CD14-positive monocyte (primary cell): Measurements from ENCODE around the gene CACNA1B. TPM values are rescaled to one million over a fixed set of nuclear protein-coding genes. Genes with fewer than 3 reads are reported as not detected.

Experiments
- DNase-seq, 3 donors: peaks; one replicate each; pipeline ENCODE4 v3.0.0-alpha.2; 2011 to 2022
- H2AFZ ChIP-seq: 2 replicates; pipeline ENCODE4 v1.6.0; 2012; ENCODE audit warnings: mild to moderate bottlenecking, low read depth, low read length, inconsistent platforms; ENCODE audit not compliant: insufficient read depth, poor library complexity, severe bottlenecking
- H3K27ac ChIP-seq, 2 donors: 1 replicate in 1 of 2; 2 replicates in 1 of 2; pipeline ENCODE4 v1.5.1; 2012 to 2013; ENCODE audit warnings: low read length in 2 of 2, control low read depth in 1 of 2, inconsistent platforms in 1 of 2, low read depth in 1 of 2, mild to moderate bottlenecking in 1 of 2
- H3K27me3 ChIP-seq, 2 donors: one replicate each; pipeline versions ENCODE4 v1.6.0 to v1.6.1; 2011 to 2013; ENCODE audit warnings: low read length in 2 of 2; ENCODE audit not compliant: control insufficient read depth in 2 of 2, insufficient read depth in 2 of 2
- H3K36me3 ChIP-seq, 2 donors: replicated peaks in 1 of 2; 1 replicate in 1 of 2; 2 replicates in 1 of 2; pipeline versions ENCODE4 v1.5.1 to v1.6.1; 2012 to 2013; ENCODE audit warnings: low read length in 2 of 2, control low read depth in 1 of 2, inconsistent platforms in 1 of 2, mild to moderate bottlenecking in 1 of 2; ENCODE audit not compliant: insufficient read depth in 2 of 2, control insufficient read depth in 1 of 2
- H3K4me1 ChIP-seq, 2 donors: 1 replicate in 1 of 2; 2 replicates in 1 of 2; pipeline versions ENCODE4 v1.5.1 to v1.6.1; 2012 to 2013; ENCODE audit warnings: low read length in 2 of 2, control low read depth in 1 of 2, inconsistent platforms in 1 of 2, mild to moderate bottlenecking in 1 of 2, moderate library complexity in 1 of 2; ENCODE audit not compliant: insufficient read depth in 2 of 2, control insufficient read depth in 1 of 2
- H3K4me2 ChIP-seq: replicated peaks from 2 replicates; pipeline ENCODE3; 2012; ENCODE audit warnings: low read length, moderate library complexity, mild to moderate bottlenecking; ENCODE audit not compliant: poor library complexity, severe bottlenecking; ENCODE audit errors: extremely low read depth
- H3K4me3 ChIP-seq, 3 experiments: fragments of 200-600 bp in 1 of 3; sonication (generic) in 1 of 3; replicated peaks in 1 of 3; 1 replicate in 2 of 3; 2 replicates in 1 of 3; pipeline ENCODE4 v1.5.1; 2011 to 2013; ENCODE audit warnings: low read length in 3 of 3, mild to moderate bottlenecking in 3 of 3, control low read depth in 2 of 3, low read depth in 2 of 3, inconsistent platforms in 1 of 3, moderate library complexity in 1 of 3
- H3K79me2 ChIP-seq: 2 replicates; pipeline ENCODE4 v1.6.0; 2012; ENCODE audit warnings: mild to moderate bottlenecking, control low read depth, inconsistent platforms, low read length, moderate library complexity; ENCODE audit not compliant: insufficient read depth
- H3K9ac ChIP-seq: 2 replicates; pipeline ENCODE4 v1.6.0; 2017; ENCODE audit warnings: low read length, mild to moderate bottlenecking; ENCODE audit not compliant: insufficient read depth, poor library complexity, severe bottlenecking
- H3K9me3 ChIP-seq, 2 donors: replicated peaks in 1 of 2; 1 replicate in 1 of 2; 2 replicates in 1 of 2; pipeline versions ENCODE4 v1.5.1 to v1.6.1; 2012 to 2013; ENCODE audit warnings: low read length in 2 of 2, control low read depth in 1 of 2; ENCODE audit not compliant: control insufficient read depth in 1 of 2, insufficient read depth in 1 of 2
- H4K20me1 ChIP-seq: 2 replicates; pipeline ENCODE4 v1.6.0; 2012; ENCODE audit warnings: mild to moderate bottlenecking, low read length, control low read depth, moderate library complexity; ENCODE audit not compliant: insufficient read depth
- H3K27ac Mint-ChIP-seq, 7 donors: one replicate each; pipeline ENCODE4 v1.8.0; 2020; ENCODE audit warnings: mild to moderate bottlenecking in 7 of 7, mixed read lengths in 7 of 7, moderate library complexity in 6 of 7, inconsistent platforms in 2 of 7
- H3K27me3 Mint-ChIP-seq, 3 donors: one replicate each; pipeline ENCODE4 v1.8.0; 2021 to 2022; ENCODE audit warnings: low read depth in 3 of 3, mild to moderate bottlenecking in 3 of 3, mixed read lengths in 3 of 3, moderate library complexity in 3 of 3, inconsistent platforms in 1 of 3
- H3K36me3 Mint-ChIP-seq, 2 donors: one replicate each; pipeline ENCODE4 v1.8.0; 2020; ENCODE audit warnings: mixed read lengths in 2 of 2, inconsistent platforms in 1 of 2, mild to moderate bottlenecking in 1 of 2
- H3K4me1 Mint-ChIP-seq: one replicate; pipeline ENCODE4 v1.8.0; 2020; ENCODE audit warnings: mild to moderate bottlenecking, mixed read lengths
- H3K4me3 Mint-ChIP-seq, 2 donors: one replicate each; pipeline ENCODE4 v1.8.0; 2020; ENCODE audit warnings: mild to moderate bottlenecking in 2 of 2, mixed read lengths in 2 of 2, moderate library complexity in 1 of 2
- H3K9me3 Mint-ChIP-seq, 7 donors: one replicate each; pipeline ENCODE4 v1.8.0; 2020 to 2022; ENCODE audit warnings: mixed read lengths in 7 of 7, mild to moderate bottlenecking in 6 of 7, moderate library complexity in 6 of 7, inconsistent platforms in 2 of 7
- WGBS: methylation state at CpG from one replicate; pipeline ENCODE4 v1.1.5; 2013; ENCODE audit warnings: missing lambda C conversion rate; ENCODE audit not compliant: insufficient coverage; 5-methylcytosine and 5-hydroxymethylcytosine counted together
- intact Hi-C, 2 donors: fragments of 100-400 bp; cut with micrococcal nuclease; formaldehyde crosslinking; loops; one replicate each; pipeline versions ENCODE4 v1.15.0 to v1.15.1; 2023
- polyA plus RNA-seq, 3 donors: library from polyadenylated mRNA; depleted of rRNA in 1 of 3; unstranded in 2 of 3; stranded (reverse) in 1 of 3; fragments of 300-500 nt in 2 of 3; fragments of >200 nt in 1 of 3; fragmentation: Illumina TruSeq in 2 of 3; gene quantifications; 1 replicate in 2 of 3; 2 replicates in 1 of 3; pipeline ENCODE4 v1.2.3, GENCODE V29; 2012 to 2021
- TF ChIP-seq, protein P1 (sequence below): fragments of 200-600 bp; IDR thresholded peaks from one replicate; pipeline ENCODE4 v1.8.0; 2022; ENCODE audit warnings: antibody characterized with exemption, mild to moderate bottlenecking

Gene CACNA1B
- polyA plus RNA-seq, 3 donors, result not detected

DNA sequence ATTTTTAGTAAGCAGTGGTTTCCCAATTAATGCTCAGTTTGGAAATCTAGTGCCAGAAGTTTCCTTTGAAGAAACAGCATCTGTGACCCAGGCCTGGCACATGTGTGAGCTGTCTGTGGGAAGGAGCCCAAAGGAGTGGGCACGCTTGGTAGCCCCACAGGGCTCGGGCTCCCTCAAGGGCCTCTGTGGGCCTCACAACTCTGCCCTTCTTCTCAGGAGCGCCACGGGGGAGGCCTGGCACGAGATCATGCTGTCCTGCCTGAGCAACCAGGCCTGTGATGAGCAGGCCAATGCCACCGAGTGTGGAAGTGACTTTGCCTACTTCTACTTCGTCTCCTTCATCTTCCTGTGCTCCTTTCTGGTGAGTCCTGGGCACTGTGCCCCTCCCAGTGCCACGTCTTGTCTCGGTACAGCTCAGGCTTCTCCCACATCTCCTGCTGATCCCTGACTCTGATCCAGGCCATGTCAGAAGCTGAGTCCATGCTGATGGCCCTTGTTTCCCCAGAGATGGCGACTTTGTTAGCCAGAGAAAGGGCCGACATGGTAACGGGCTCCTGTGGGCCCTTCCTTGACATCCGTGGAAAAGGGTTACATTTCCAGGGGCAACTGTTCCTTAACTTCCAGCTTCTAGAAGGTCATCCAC is 200.4 kb downstream of the CACNA1B start:
- WGBS, result 93% methylated on average over 13 of the region's 13 CpGs
- H3K27me3 ChIP-seq, result no peaks in the 10 kb centered on the region
- Mint-ChIP-seq H3K4me3 (no peak overlapping the region), H3K27me3 (peaks cover 0 to 5% (median 3%) of the 10 kb centered on the region in 3 donors), H3K27ac (no peak overlapping the region), H3K9me3 (peaks cover 0 to 8% (median 3%) of the 10 kb centered on the region in 7 donors), H3K36me3 (no peaks in the 10 kb centered on the region), H3K4me1 (no peaks in the 10 kb centered on the region)
- no peaks in the 10 kb centered on the region for H3K79me2 ChIP-seq
- no peak overlapping the region for H2AFZ ChIP-seq
- TF ChIP-seq, protein P1, sequence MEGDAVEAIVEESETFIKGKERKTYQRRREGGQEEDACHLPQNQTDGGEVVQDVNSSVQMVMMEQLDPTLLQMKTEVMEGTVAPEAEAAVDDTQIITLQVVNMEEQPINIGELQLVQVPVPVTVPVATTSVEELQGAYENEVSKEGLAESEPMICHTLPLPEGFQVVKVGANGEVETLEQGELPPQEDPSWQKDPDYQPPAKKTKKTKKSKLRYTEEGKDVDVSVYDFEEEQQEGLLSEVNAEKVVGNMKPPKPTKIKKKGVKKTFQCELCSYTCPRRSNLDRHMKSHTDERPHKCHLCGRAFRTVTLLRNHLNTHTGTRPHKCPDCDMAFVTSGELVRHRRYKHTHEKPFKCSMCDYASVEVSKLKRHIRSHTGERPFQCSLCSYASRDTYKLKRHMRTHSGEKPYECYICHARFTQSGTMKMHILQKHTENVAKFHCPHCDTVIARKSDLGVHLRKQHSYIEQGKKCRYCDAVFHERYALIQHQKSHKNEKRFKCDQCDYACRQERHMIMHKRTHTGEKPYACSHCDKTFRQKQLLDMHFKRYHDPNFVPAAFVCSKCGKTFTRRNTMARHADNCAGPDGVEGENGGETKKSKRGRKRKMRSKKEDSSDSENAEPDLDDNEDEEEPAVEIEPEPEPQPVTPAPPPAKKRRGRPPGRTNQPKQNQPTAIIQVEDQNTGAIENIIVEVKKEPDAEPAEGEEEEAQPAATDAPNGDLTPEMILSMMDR, result no peak
- peaks cover 0 to 2% of the 10 kb centered on the region in 2 donors for H3K9me3 ChIP-seq
- H4K20me1 ChIP-seq, result no peaks in the 10 kb centered on the region
- no peak for DNase-seq
- no peaks in the 10 kb centered on the region for H3K4me1 ChIP-seq
- no peak overlapping the region for H3K4me2 ChIP-seq
- H3K36me3 ChIP-seq, result no peaks in the 10 kb centered on the region
- intact Hi-C loops, result no loop called here
- no peak overlapping the region for H3K9ac ChIP-seq
- H3K27ac ChIP-seq, result no peak overlapping the region
- no peak overlapping the region for H3K4me3 ChIP-seq

DNA sequence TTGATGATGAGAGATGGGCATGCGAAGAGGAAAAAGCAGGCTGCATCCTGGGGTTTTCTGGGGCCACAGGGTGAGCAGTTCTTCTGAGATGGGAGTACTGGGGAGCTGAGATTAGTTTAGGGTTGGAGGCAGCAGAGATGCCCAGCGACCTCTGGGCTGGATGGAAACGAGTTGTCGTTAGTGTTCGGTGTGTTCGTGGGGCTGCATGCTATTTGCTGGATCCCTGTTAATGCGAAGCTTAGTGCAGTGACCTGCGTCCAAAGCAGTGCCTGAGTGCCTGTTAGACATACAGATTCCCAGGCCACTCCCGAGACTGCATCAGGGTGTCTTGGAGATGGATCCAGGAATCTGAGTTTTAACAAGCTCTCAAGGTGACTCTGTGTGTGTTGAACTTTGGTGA is 201.3 kb downstream of the CACNA1B start:
- Mint-ChIP-seq H3K27ac (no peak overlapping the region), H3K36me3 (no peaks in the 10 kb centered on the region), H3K9me3 (peaks cover 0 to 14% (median 4%) of the 10 kb centered on the region in 7 donors), H3K27me3 (peaks cover 0 to 5% (median 3%) of the 10 kb centered on the region in 3 donors), H3K4me3 (no peak overlapping the region), H3K4me1 (no peaks in the 10 kb centered on the region)
- H2AFZ ChIP-seq, result no peak overlapping the region
- peaks cover 2 to 10% of the 10 kb centered on the region in 2 donors for H3K9me3 ChIP-seq
- no peaks in the 10 kb centered on the region for H4K20me1 ChIP-seq
- DNase-seq, result no peak
- H3K4me3 ChIP-seq, result no peak overlapping the region
- no peaks in the 10 kb centered on the region for H3K79me2 ChIP-seq
- 96% methylated on average over 9 of the region's 9 CpGs for WGBS
- TF ChIP-seq, protein P1, result no peak
- H3K4me2 ChIP-seq, result no peak overlapping the region
- H3K36me3 ChIP-seq, result no peaks in the 10 kb centered on the region
- no peak overlapping the region for H3K9ac ChIP-seq
- intact Hi-C loops, result no loop called here
- H3K4me1 ChIP-seq, result no peaks in the 10 kb centered on the region
- H3K27ac ChIP-seq, result no peak overlapping the region
- H3K27me3 ChIP-seq, result no peaks in the 10 kb centered on the region
